Ovary (tissue), 9 donors: ENCODE measurements around the gene SIX1. TPM values are rescaled to one million over a fixed set of nuclear protein-coding genes. Genes with fewer than 3 reads are reported as not detected.

Source experiments
- DNase-seq, 5 donors: peaks; one replicate each; pipeline ENCODE4 v3.0.0-alpha.2; 2019 to 2020
- H3K27ac ChIP-seq, 2 donors: fragments of 200-600 bp; one replicate each; pipeline versions ENCODE4 v1.5.1 to v1.8.0; 2019 to 2022
- H3K27me3 ChIP-seq: fragments of 200-600 bp; one replicate; pipeline ENCODE4 v1.8.0; 2022
- H3K36me3 ChIP-seq: fragments of 200-600 bp; sonication (generic); one replicate; pipeline ENCODE4 v1.5.1; 2019
- H3K4me1 ChIP-seq: one replicate; pipeline ENCODE4 v1.8.1; 2013; ENCODE audit warnings: mild to moderate bottlenecking, moderate library complexity; ENCODE audit not compliant: insufficient read depth
- H3K4me3 ChIP-seq: fragments of 200-600 bp; sonication (generic); one replicate; pipeline ENCODE4 v1.5.1; 2017
- H3K9me3 ChIP-seq, 2 donors: fragments of 200-600 bp in 1 of 2; sonication (generic) in 1 of 2; one replicate each; pipeline versions ENCODE4 v1.5.1 to v1.8.1; 2013 to 2019; ENCODE audit warnings: mild to moderate bottlenecking in 1 of 2, moderate library complexity in 1 of 2
- CTCF ChIP-seq, 3 donors: fragments of 450-650 bp in 2 of 3; fragments of 200-600 bp in 1 of 3; IDR thresholded peaks; one replicate each; pipeline versions ENCODE4 v1.5.1 to v1.8.0; 2016 to 2022; ENCODE audit warnings: antibody characterized with exemption in 3 of 3, mild to moderate bottlenecking in 1 of 3
- EP300 ChIP-seq: sonication (generic); formaldehyde crosslinking; IDR thresholded peaks from one replicate; pipeline ENCODE4 v1.6.1; 2017; ENCODE audit warnings: antibody characterized with exemption
- POLR2A ChIP-seq: fragments of 450-650 bp; IDR thresholded peaks from one replicate; pipeline ENCODE4 v1.6.1; 2017; ENCODE audit warnings: antibody characterized with exemption, mild to moderate bottlenecking, moderate library complexity
- WGBS, 3 donors: extraction: QIAGEN DNeasy Blood & Tissue Kit in 1 of 3; methylation state at CpG; one replicate each; pipeline versions ENCODE4 v1.1.5 to v1.1.7; 2013 to 2017; 5-methylcytosine and 5-hydroxymethylcytosine counted together
- intact Hi-C, 4 donors: fragments of 100-400 bp; cut with DNase I; formaldehyde crosslinking; loops; one replicate each; pipeline versions ENCODE4 v1.11.0 to v1.15.1; 2022 to 2023
- polyA plus RNA-seq, 2 donors: library from polyadenylated mRNA; stranded (reverse); fragments of 200-250 nt in 1 of 2; fragments of 350-450 nt in 1 of 2; fragmentation: Illumina TruSeq in 1 of 2; extraction: RNeasy Lipid Tissue Mini Kit (QIAGEN cat#74804) in 1 of 2; gene quantifications; one replicate each; pipeline ENCODE4 v1.2.3, GENCODE V29; 2013 to 2014
- total RNA-seq, 7 donors: library from RNA; depleted of rRNA in 2 of 7; stranded (reverse); fragments of >200 nt in 2 of 7; fragmentation: NEBNext Ultra II Directional in 3 of 7; extraction: Animal tissue kit (Norgen Biotek cat#: 25700) in 3 of 7; gene quantifications; one replicate each; pipeline versions ENCODE4 v1.1.0 to v1.2.4, GENCODE V29; 2016 to 2023
- donor health status: DM: no; HTN: no; CAD: no; lungs with moderate emphysema.
- donor health status: DM: no; HTN: no; CAD: no.
- donor health status: Bipolar disorder and iron deficiency.
- donor health status: DM: yes; HTN: yes; CAD: no.
- donor health status: DM: no; HTN: no; CAD: no.
- donor health status: DM: yes; HTN: yes; CAD: no.

Gene SIX1
- total and polyA plus RNA-seq, 9 donors, result 0.06 to 0.92 (median 0.19) TPM; not detected in 1

GRCh38 chr14:60622210-60622916 lies 26.9 kb downstream of the SIX1 start:
- Histone ChIP-seq H3K4me3 (no peak overlapping the region), H3K9me3 (no peaks in the 10 kb centered on the region), H3K27ac (no peak overlapping the region), H3K4me1 (no peaks in the 10 kb centered on the region), H3K36me3 (no peaks in the 10 kb centered on the region), H3K27me3 (no peaks in the 10 kb centered on the region)
- 35 to 38% (median 36%) methylated on average over 5 of the region's 5 CpGs for WGBS, 3 donors
- DNase-seq, result no peak
- intact Hi-C loops, result loop anchor here in 3 of 4 donors (5.0 to 10.0 kb wide), 4 partner anchors 392 to 632 kb away; no protein-coding TSS in a partner anchor
- TF ChIP-seq CTCF (IDR thresholded peaks at IDR 0.05) (no peak), EP300 (no peak)

GRCh38 chr14:60621386-60621785 lies 27.9 kb downstream of the SIX1 start:
- H3K4me1 ChIP-seq, result no peaks in the 10 kb centered on the region
- no peaks in the 10 kb centered on the region for H3K27me3 ChIP-seq
- no peak for DNase-seq
- H3K9me3 ChIP-seq, result no peaks in the 10 kb centered on the region
- no peak overlapping the region for H3K27ac ChIP-seq
- no peaks in the 10 kb centered on the region for H3K36me3 ChIP-seq
- H3K4me3 ChIP-seq, result no peak overlapping the region
- intact Hi-C loops, result loop anchor here in 3 of 4 donors (5.0 to 10.0 kb wide), 4 partner anchors 393 to 633 kb away; no protein-coding TSS in a partner anchor
- TF ChIP-seq EP300 (no peak), POLR2A (no peak), CTCF (IDR thresholded peaks at IDR 0.05) (no peak)

GRCh38 chr14:60618241-60618640 lies 31.0 kb downstream of the SIX1 start:
- intact Hi-C loops, result no loop called here
- H3K4me3 ChIP-seq, result no peak overlapping the region
- no peak for DNase-seq

DNA sequence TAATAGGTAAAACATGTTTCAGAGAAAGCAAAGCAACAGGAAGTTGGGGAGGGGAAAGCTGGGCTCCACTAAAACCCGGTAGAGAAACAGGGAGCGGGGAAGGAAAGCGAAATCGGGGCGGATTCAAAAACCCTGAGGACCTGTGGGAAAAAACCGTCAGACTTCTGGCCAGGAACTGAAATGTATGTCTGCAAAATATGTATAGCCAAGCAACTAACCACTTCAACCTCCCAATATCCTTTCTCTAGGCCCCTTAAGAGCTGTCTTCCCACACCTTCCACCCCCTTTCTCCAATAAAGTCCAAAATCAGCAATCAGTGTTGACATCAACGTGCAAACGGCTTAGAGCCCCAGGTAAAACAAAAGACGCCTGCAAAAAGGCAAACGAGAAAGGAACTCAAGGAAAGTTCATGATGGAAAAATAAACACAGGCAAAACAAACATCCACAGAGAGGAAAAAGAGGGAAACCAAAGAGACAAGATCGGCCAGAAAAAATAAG lies 32.8 kb downstream of the SIX1 start:
- peaks cover 2% of the 10 kb centered on the region for H3K4me1 ChIP-seq
- H3K4me3 ChIP-seq, result no peak overlapping the region
- intact Hi-C loops, result no loop called here
- TF ChIP-seq POLR2A, result no peak
- no peak for TF ChIP-seq CTCF (IDR thresholded peaks at IDR 0.05)
- no peak for TF ChIP-seq EP300
- no peaks in the 10 kb centered on the region for H3K36me3 ChIP-seq
- DNase-seq, result no peak
- no peak overlapping the region for H3K27ac ChIP-seq
- H3K9me3 ChIP-seq, result no peaks in the 10 kb centered on the region
- no peaks in the 10 kb centered on the region for H3K27me3 ChIP-seq
- WGBS, 3 donors, result 31 to 40% (median 36%) methylated on average over 11 of the region's 11 CpGs

More at GRCh38 chr14:60618241-60618640, 31.0 kb downstream of the SIX1 start:
- TF ChIP-seq POLR2A (no peak), EP300 (no peak), CTCF (IDR thresholded peaks at IDR 0.05) (no peak)
- Histone ChIP-seq H3K4me1 (peaks cover 2% of the 10 kb centered on the region), H3K9me3 (no peaks in the 10 kb centered on the region), H3K27me3 (no peaks in the 10 kb centered on the region), H3K36me3 (no peaks in the 10 kb centered on the region), H3K27ac (no peak overlapping the region)
- WGBS, 3 donors, result 75 to 83% (median 82%) methylated on average over 2 of the region's 2 CpGs
